ENCODE measurements around the gene SENP5. TPM values are rescaled to one million over a fixed set of nuclear protein-coding genes. Genes with fewer than 3 reads are reported as not detected.
"Not testable (repeated sequence)": the region's sequence is repeated elsewhere in the genome, so short reads cannot be mapped to it uniquely, and the experiment has no call there.

The SENP5 gene
- total RNA-seq, 4 donors from 2014 or later: 41.1 to 60.6 (median 44.1) TPM

GRCh38 chr3:196938576-196938975 lies 70.9 kb downstream of the SENP5 start:
- no peak for DNase-seq (ENCODE audit: low spot score in 2 of 2)
- peaks cover 0 to 59% (median 24%) of the 10 kb centered on the region in 3 donors for H3K36me3 ChIP-seq
- TF ChIP-seq EP300 (IDR thresholded peaks at IDR 0.05): no peak
- TF ChIP-seq, protein P1, sequence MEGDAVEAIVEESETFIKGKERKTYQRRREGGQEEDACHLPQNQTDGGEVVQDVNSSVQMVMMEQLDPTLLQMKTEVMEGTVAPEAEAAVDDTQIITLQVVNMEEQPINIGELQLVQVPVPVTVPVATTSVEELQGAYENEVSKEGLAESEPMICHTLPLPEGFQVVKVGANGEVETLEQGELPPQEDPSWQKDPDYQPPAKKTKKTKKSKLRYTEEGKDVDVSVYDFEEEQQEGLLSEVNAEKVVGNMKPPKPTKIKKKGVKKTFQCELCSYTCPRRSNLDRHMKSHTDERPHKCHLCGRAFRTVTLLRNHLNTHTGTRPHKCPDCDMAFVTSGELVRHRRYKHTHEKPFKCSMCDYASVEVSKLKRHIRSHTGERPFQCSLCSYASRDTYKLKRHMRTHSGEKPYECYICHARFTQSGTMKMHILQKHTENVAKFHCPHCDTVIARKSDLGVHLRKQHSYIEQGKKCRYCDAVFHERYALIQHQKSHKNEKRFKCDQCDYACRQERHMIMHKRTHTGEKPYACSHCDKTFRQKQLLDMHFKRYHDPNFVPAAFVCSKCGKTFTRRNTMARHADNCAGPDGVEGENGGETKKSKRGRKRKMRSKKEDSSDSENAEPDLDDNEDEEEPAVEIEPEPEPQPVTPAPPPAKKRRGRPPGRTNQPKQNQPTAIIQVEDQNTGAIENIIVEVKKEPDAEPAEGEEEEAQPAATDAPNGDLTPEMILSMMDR (IDR thresholded peaks at IDR 0.05): no peak
- no peak for TF ChIP-seq POLR2A (IDR thresholded peaks at IDR 0.05)
- no peak overlapping the region for H3K4me3 ChIP-seq
- no peak overlapping the region for H3K27ac ChIP-seq
- H3K9me3 ChIP-seq: no peaks in the 10 kb centered on the region
- peaks cover 0 to 29% (median 16%) of the 10 kb centered on the region in 4 donors for H3K4me1 ChIP-seq
- no peaks in the 10 kb centered on the region for H3K27me3 ChIP-seq
- 78 to 81% methylated on average over 5 of the region's 5 CpGs for WGBS, 2 donors

GRCh38 chr3:196941729-196942225 lies 74.1 kb downstream of the SENP5 start:
- TF ChIP-seq, protein P1 (IDR thresholded peaks at IDR 0.05): no peak
- TF ChIP-seq EP300 (IDR thresholded peaks at IDR 0.05) (no peak), POLR2A (IDR thresholded peaks at IDR 0.05) (no peak)
- 0% methylated on average over 19 to 31 of the region's 31 CpGs for WGBS, 2 donors
- Histone ChIP-seq H3K4me1 (peaks cover 0 to 43% (median 23%) of the 10 kb centered on the region in 4 donors), H3K4me3 (peak overlapping the region; percentile 92 to 100 (median 100)), H3K27me3 (no peaks in the 10 kb centered on the region), H3K27ac (peak overlapping the region; percentile 54 to 95 (median 90)), H3K9me3 (no peaks in the 10 kb centered on the region), H3K36me3 (peaks cover 0 to 52% (median 17%) of the 10 kb centered on the region in 3 donors)
- DNase-seq (ENCODE audit: low spot score in 2 of 2): no peak

DNA sequence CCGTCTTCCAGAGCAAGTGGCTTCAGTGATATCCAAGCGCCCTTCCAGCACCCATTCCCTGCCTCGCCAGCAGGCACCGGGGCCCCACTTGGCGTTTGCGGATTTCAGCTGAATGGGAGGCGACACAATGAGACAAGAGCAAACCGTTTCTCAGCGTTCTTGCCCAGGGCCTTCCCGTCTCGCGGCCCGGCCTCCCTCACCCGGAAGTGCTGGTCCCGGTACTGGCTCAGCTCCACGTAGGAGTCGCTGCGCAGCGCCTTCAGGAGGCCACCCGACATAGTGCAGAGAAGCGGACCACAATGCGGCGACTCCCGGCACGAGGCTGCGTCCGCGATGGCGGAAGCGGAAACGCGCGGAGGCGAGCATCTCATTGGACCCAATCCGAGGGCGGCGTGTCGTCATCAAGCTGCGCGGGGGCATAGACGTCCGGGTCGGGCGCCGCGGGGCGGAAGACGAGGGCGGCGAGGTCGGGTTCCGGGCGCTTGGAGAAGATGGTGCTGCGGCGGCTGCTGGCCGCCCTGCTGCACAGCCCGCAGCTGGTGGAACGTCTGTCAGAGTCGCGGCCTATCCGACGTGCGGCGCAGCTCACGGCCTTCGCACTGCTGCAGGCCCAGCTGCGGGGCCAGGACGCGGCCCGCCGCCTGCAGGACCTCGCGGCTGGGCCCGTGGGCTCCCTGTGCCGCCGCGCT lies 74.7 kb downstream of the SENP5 start, which contains the start of gene NCBP2:
TSS of gene NCBP2 (minus strand) at position 303 of the 689 bp plus-strand sequence. CDS start at position 278, 25 bp downstream.
- H3K9me3 ChIP-seq: no peaks in the 10 kb centered on the region
- WGBS, 2 donors: 0% methylated on average over 38 to 50 of the region's 77 CpGs
- peak within 1 kb of the TSS; percentile 92 to 100 (median 100) for H3K4me3 ChIP-seq
- TF ChIP-seq EP300 (IDR thresholded peaks at IDR 0.05) (peak; percentile 85 to 98), POLR2A (IDR thresholded peaks at IDR 0.05) (peak; percentile 52 to 72)
- TF ChIP-seq, protein P1 (IDR thresholded peaks at IDR 0.05): peak; percentile 59 to 86 (median 72)
- H3K36me3 ChIP-seq: peaks cover 0 to 51% (median 11%) of the 10 kb centered on the region in 3 donors
- peak within 1 kb of the TSS; percentile 54 to 95 (median 90) for H3K27ac ChIP-seq
- peaks cover 0 to 43% (median 23%) of the 10 kb centered on the region in 4 donors for H3K4me1 ChIP-seq
- DNase-seq (ENCODE audit: low spot score in 2 of 2): peak; percentile 99
- no peaks in the 10 kb centered on the region for H3K27me3 ChIP-seq

DNA sequence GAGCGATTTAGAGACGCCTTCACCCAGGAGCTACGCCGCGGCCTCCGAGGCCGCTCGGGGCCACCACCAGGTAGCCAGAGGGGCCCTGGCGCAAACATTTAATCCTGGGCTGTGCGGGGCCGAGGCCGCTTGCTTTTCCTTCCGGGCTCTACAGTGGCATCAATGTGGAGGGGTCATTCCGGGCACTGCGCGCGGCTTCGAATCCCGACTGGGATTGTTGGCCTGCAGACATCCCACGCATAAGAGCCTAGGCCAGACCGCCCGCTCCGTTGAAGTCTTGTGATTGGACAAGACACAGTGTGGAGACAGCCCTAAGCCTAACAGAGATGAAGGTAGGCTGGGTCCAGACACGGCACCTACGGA lies 75.2 kb downstream of the SENP5 start:
- peaks cover 0 to 43% (median 23%) of the 10 kb centered on the region in 4 donors for H3K4me1 ChIP-seq
- peaks cover 0 to 51% (median 6%) of the 10 kb centered on the region in 3 donors for H3K36me3 ChIP-seq
- no peaks in the 10 kb centered on the region for H3K9me3 ChIP-seq
- H3K27me3 ChIP-seq: no peaks in the 10 kb centered on the region
- no peak for DNase-seq (ENCODE audit: low spot score in 2 of 2)
- 0 to 1% methylated on average over 15 to 19 of the region's 25 CpGs for WGBS, 2 donors
- H3K27ac ChIP-seq: peak overlapping the region; percentile 54 to 95 (median 90)
- H3K4me3 ChIP-seq: peak overlapping the region; percentile 92 to 100 (median 100)
- TF ChIP-seq POLR2A (IDR thresholded peaks at IDR 0.05): no peak
- TF ChIP-seq, protein P1 (IDR thresholded peaks at IDR 0.05): no peak
- TF ChIP-seq EP300 (IDR thresholded peaks at IDR 0.05): no peak

GRCh38 chr3:196944037-196944790 lies 76.5 kb downstream of the SENP5 start:
- Histone ChIP-seq H3K36me3 (peaks cover 0 to 43% (median 0%) of the 10 kb centered on the region in 3 donors), H3K4me1 (peaks cover 0 to 43% (median 23%) of the 10 kb centered on the region in 4 donors)
- H3K4me3 ChIP-seq; H3K9me3 ChIP-seq; H3K27ac ChIP-seq; H3K27me3 ChIP-seq; DNase-seq (ENCODE audit: low spot score in 2 of 2): not testable (repeated sequence)
- WGBS, 2 donors: 68 to 74% methylated on average over 14 of the region's 14 CpGs

All from tibial nerve (tissue), 4 donors.